HFFc6 (cell line): ENCODE results near the gene FAM81B. TPM values are rescaled to one million over a fixed set of nuclear protein-coding genes. Genes with fewer than 3 reads are reported as not detected.

Experiments used
- DNase-seq: peaks from one replicate; pipeline ENCODE4 v3.0.0-alpha.2; 2018
- H3K27ac Mint-ChIP-seq: 2 replicates; pipeline ENCODE4 v1.8.0; 2020; ENCODE audit warnings: mild to moderate bottlenecking, mixed read lengths
- H3K27me3 Mint-ChIP-seq: 2 replicates; pipeline ENCODE4 v1.8.0; 2021; ENCODE audit warnings: mild to moderate bottlenecking, moderate library complexity, mixed read lengths; ENCODE audit not compliant: insufficient read depth
- H3K36me3 Mint-ChIP-seq: 2 replicates; pipeline ENCODE4 v1.8.0; 2021; ENCODE audit warnings: low read depth, mixed read lengths
- H3K4me1 Mint-ChIP-seq: 2 replicates; pipeline ENCODE4 v1.8.0; 2020; ENCODE audit warnings: low read depth, mixed read lengths
- H3K4me3 Mint-ChIP-seq: 2 replicates; pipeline ENCODE4 v1.8.0; 2020; ENCODE audit warnings: mild to moderate bottlenecking, moderate library complexity, mixed read lengths
- H3K9me3 Mint-ChIP-seq: 2 replicates; pipeline ENCODE4 v1.8.0; 2020; ENCODE audit warnings: mild to moderate bottlenecking, mixed read lengths
- CTCF ChIP-seq: fragments of 200-600 bp; sonication (generic); IDR thresholded peaks from 2 replicates; pipeline ENCODE4 v1.5.0; 2021; ENCODE audit warnings: antibody characterized with exemption, mild to moderate bottlenecking
- total RNA-seq, 6 experiments: library from RNA; stranded (reverse); fragmentation: NEBNext Ultra II Directional; extraction: Animal tissue kit (Norgen Biotek cat#: 25700); gene quantifications; 2 replicates in 1 of 6; 3 replicates in 5 of 6; pipeline ENCODE4 v1.2.3, GENCODE V29; 2021

The FAM81B gene
- total RNA-seq, 6 experiments from 2014 or later, result not detected

- DNase-seq, result no peak
- Mint-ChIP-seq H3K36me3 (peaks cover 47% of the 10 kb centered on the region), H3K27ac (no peak overlapping the region), H3K4me1 (no peaks in the 10 kb centered on the region), H3K9me3 (peaks cover 7% of the 10 kb centered on the region), H3K4me3 (no peak overlapping the region), H3K27me3 (no peaks in the 10 kb centered on the region)
- no peak for TF ChIP-seq CTCF
Observed at GRCh38 chr5:95487880-95488279, 96.7 kb downstream of the FAM81B start.

Other genes with a start within 250 kb of the FAM81B start
- 1 to 10 TPM; 1.0 to 5.2 (median 3.9) TPM for gene MCTP1, start 106.3 kb upstream of the FAM81B start, total RNA-seq
- 100 to 1,000 TPM; 102 to 113 (median 110) TPM for gene SKIC3, start 163.6 kb downstream of the FAM81B start, total RNA-seq
- gene ARSK, start 163.7 kb downstream of the FAM81B start, total RNA-seq, result 10 to 100 TPM; 11.6 to 19.7 (median 17.3) TPM
- under 1 TPM; 0.14 to 0.35 (median 0.22) TPM for gene GPR150, start 228.7 kb downstream of the FAM81B start, total RNA-seq